HepG2 (cell line): ENCODE measurements around the gene AKNA. TPM values are rescaled to one million over a fixed set of nuclear protein-coding genes. Genes with fewer than 3 reads are reported as not detected.

Experiments
- ATAC-seq: fragments of 200-7000 bp; cut with Tn5 transposase; 3 replicates; pipeline ENCODE4 v1.9.1; 2020; ENCODE audit warnings: mild to moderate bottlenecking, moderate library complexity
- BruUV-seq: library from RNA; stranded (reverse); fragments of 400-500 nt; replicated peaks from 2 replicates; lab custom pipeline; 2021; lab: Mats Ljungman, UMichigan
- CTCF ChIA-PET: fragments of 300-600 bp; formaldehyde crosslinking; extraction: SDS; loops from one replicate; lab custom pipeline; 2021; ENCODE audit warnings: low total read pairs, inconsistent platforms, low intra/inter-chr PET ratio; lab: Yijun Ruan, JAX
- POLR2A ChIA-PET: fragments of 350-600 bp; sonication (Branson Sonifier 250); formaldehyde crosslinking; loops from one replicate; lab custom pipeline; 2020; ENCODE audit warnings: antibody characterized with exemption, inconsistent platforms; lab: Yijun Ruan, JAX
- DNase-seq: peaks from one replicate; pipeline ENCODE4 v3.0.0-alpha.2; 2015; ENCODE audit warnings: low spot score
- FAIRE-seq: peaks from 3 replicates; lab custom pipeline; 2011; peaks lifted over from hg19 to GRCh38; lab: Jason Lieb, UNC
- H2AFZ ChIP-seq: one replicate; pipeline ENCODE4 v1.6.1; 2011; ENCODE audit warnings: low read length, inconsistent platforms
- H3K27ac ChIP-seq: fragments of 300-600 bp; 3 replicates; pipeline ENCODE4 v1.8.0; 2011; ENCODE audit warnings: mixed run types, mild to moderate bottlenecking, mixed read lengths, low read length, inconsistent platforms; ENCODE audit not compliant: insufficient read depth; ENCODE audit errors: extremely low read length
- H3K27me3 ChIP-seq, 2 experiments: fragments of 200-600 bp in 1 of 2; 2 replicates in 1 of 2; 3 replicates in 1 of 2; pipeline versions ENCODE4 v1.6.0 to v1.8.0; 2011; ENCODE audit warnings: low read length in 2 of 2, mild to moderate bottlenecking in 2 of 2, moderate library complexity in 2 of 2, inconsistent platforms in 1 of 2; ENCODE audit not compliant: insufficient read depth in 2 of 2, control insufficient read depth in 1 of 2
- H3K36me3 ChIP-seq, 2 experiments: fragments of 200-600 bp in 1 of 2; replicated peaks in 1 of 2; 2 replicates in 1 of 2; 3 replicates in 1 of 2; pipeline versions ENCODE4 v1.5.1 to v1.8.0; 2011; ENCODE audit warnings: low read length in 2 of 2, inconsistent platforms in 1 of 2; ENCODE audit not compliant: insufficient read depth in 2 of 2, control insufficient read depth in 1 of 2
- H3K4me1 ChIP-seq: 2 replicates; pipeline ENCODE4 v1.5.1; 2012; ENCODE audit warnings: low read length, inconsistent platforms; ENCODE audit not compliant: insufficient read depth
- H3K4me2 ChIP-seq: 2 replicates; pipeline ENCODE4 v1.6.0; 2011; ENCODE audit warnings: low read depth, low read length, inconsistent platforms
- H3K4me3 ChIP-seq, 3 experiments: fragments of 200-600 bp in 1 of 3; sonication (generic), shearing (Covaris generic) in 1 of 3; replicated peaks in 1 of 3; 2 replicates each; pipeline ENCODE4 v1.5.1; 2011 to 2016; ENCODE audit warnings: low read length in 3 of 3, inconsistent platforms in 2 of 3, low read depth in 2 of 3, mild to moderate bottlenecking in 2 of 3, control low read depth in 1 of 3, mixed read lengths in 1 of 3; ENCODE audit not compliant: insufficient read depth in 1 of 3
- H3K79me2 ChIP-seq: one replicate; pipeline ENCODE4 v1.6.1; 2011; ENCODE audit warnings: low read length, inconsistent platforms; ENCODE audit not compliant: insufficient read depth
- H3K9ac ChIP-seq: 2 replicates; pipeline ENCODE4 v1.6.0; 2011; ENCODE audit warnings: mild to moderate bottlenecking, low read depth, low read length, inconsistent platforms; ENCODE audit not compliant: insufficient read depth
- H3K9me3 ChIP-seq: 2 replicates; pipeline ENCODE4 v1.5.1; 2012; ENCODE audit warnings: mild to moderate bottlenecking, low read length
- H4K20me1 ChIP-seq: 2 replicates; pipeline ENCODE4 v1.6.0; 2011; ENCODE audit warnings: inconsistent platforms, mild to moderate bottlenecking, low read length, moderate library complexity; ENCODE audit not compliant: insufficient read depth
- E2F5 ChIP-seq: sonication (generic); formaldehyde crosslinking; conservative IDR thresholded peaks from 2 replicates; pipeline ENCODE4 v1.4.0; 2020; ENCODE audit warnings: missing genetic modification reagents
- KAT8 ChIP-seq: IDR thresholded peaks from 2 replicates; pipeline ENCODE4 v1.6.1; 2016; ENCODE audit warnings: missing genetic modification reagents, missing compliant biosample characterization
- RCOR2 ChIP-seq: IDR thresholded peaks from 2 replicates; pipeline ENCODE4 v1.6.1; 2016; ENCODE audit warnings: missing biosample characterization, missing genetic modification reagents
- RFXANK ChIP-seq: IDR thresholded peaks from 2 replicates; pipeline ENCODE4 v1.6.1; 2016
- ZBTB20 ChIP-seq: sonication (generic); formaldehyde crosslinking; IDR thresholded peaks from 2 replicates; pipeline ENCODE4 v1.8.1; 2023; ENCODE audit warnings: missing genetic modification reagents, low read depth, mild to moderate bottlenecking, borderline replicate concordance
- ZNF572 ChIP-seq: sonication (generic); formaldehyde crosslinking; IDR thresholded peaks from 2 replicates; pipeline ENCODE4 v1.5.1; 2020; ENCODE audit warnings: mild to moderate bottlenecking, missing genetic modification reagents
- WGBS: methylation state at CpG from one replicate; pipeline ENCODE4 v1.1.6; 2017; ENCODE audit warnings: low lambda C conversion rate; 5-methylcytosine and 5-hydroxymethylcytosine counted together
- in situ Hi-C: cut with HindIII; loops from 2 replicates; pipeline ENCODE4 v1.10.0; 2017; ENCODE audit warnings: low pct_unique_long_range_greater_than_20kb; ENCODE audit not compliant: extremely low pct_ligation_motif_present
- intact Hi-C: fragments of 100-400 bp; cut with micrococcal nuclease; formaldehyde crosslinking; loops from one replicate; pipeline ENCODE4 v1.10.0; 2022; ENCODE audit not compliant: unreplicated experiment
- polyA plus RNA-seq, 8 experiments: library from polyadenylated mRNA; depleted of rRNA in 3 of 8; stranded (reverse) in 7 of 8; unstranded in 1 of 8; fragments of >200 nt; fragmentation: Illumina TruSeq in 4 of 8; extraction: Trizol in 4 of 8; gene quantifications; 2 replicates each; pipeline versions ENCODE4 v1.2.1 to v1.2.3, GENCODE V29; 2011 to 2016; ENCODE audit warnings: low read depth in 4 of 8, missing spikeins in 1 of 8, mixed read lengths in 1 of 8; ENCODE audit not compliant: insufficient read depth in 1 of 8
- total RNA-seq, 5 experiments: library from RNA; depleted of rRNA; stranded (reverse); fragments of >200 nt; fragmentation: Illumina TruSeq; extraction: Trizol; gene quantifications; 2 replicates each; pipeline ENCODE4 v1.2.3, GENCODE V29; 2016; ENCODE audit warnings: low read depth in 1 of 5
- TF ChIP-seq, protein P1 (sequence below), 2 experiments: sonication (generic) in 1 of 2; formaldehyde crosslinking in 1 of 2; IDR thresholded peaks; 2 replicates each; pipeline versions ENCODE4 v1.4.0 to v1.6.1; 2016 to 2020; ENCODE audit warnings: borderline replicate concordance in 1 of 2, low read depth in 1 of 2, mild to moderate bottlenecking in 1 of 2, missing genetic modification reagents in 1 of 2
- TF ChIP-seq, protein P2 (sequence below): sonication (generic); formaldehyde crosslinking; IDR thresholded peaks from 2 replicates; pipeline ENCODE4 v1.4.0; 2020; ENCODE audit warnings: missing genetic modification reagents
- TF ChIP-seq, protein P3 (sequence below): IDR thresholded peaks from 2 replicates; pipeline ENCODE4 v1.6.1; 2016; ENCODE audit warnings: missing compliant biosample characterization, missing genetic modification reagents, borderline replicate concordance
- TF ChIP-seq, protein P4 (sequence below): sonication (generic); formaldehyde crosslinking; IDR thresholded peaks from 2 replicates; pipeline ENCODE4 v1.4.0; 2020; ENCODE audit warnings: missing genetic modification reagents

The AKNA gene
- total and polyA plus RNA-seq, 2 of the 13 experiments (the other 11 are each of a cell fraction or from before 2014, with no cell fraction given), result 3.0 to 3.1 TPM

- TF ChIP-seq, protein P1, sequence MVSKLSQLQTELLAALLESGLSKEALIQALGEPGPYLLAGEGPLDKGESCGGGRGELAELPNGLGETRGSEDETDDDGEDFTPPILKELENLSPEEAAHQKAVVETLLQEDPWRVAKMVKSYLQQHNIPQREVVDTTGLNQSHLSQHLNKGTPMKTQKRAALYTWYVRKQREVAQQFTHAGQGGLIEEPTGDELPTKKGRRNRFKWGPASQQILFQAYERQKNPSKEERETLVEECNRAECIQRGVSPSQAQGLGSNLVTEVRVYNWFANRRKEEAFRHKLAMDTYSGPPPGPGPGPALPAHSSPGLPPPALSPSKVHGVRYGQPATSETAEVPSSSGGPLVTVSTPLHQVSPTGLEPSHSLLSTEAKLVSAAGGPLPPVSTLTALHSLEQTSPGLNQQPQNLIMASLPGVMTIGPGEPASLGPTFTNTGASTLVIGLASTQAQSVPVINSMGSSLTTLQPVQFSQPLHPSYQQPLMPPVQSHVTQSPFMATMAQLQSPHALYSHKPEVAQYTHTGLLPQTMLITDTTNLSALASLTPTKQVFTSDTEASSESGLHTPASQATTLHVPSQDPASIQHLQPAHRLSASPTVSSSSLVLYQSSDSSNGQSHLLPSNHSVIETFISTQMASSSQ (IDR thresholded peaks at IDR 0.05; ENCODE audit: low read depth), result no peak
- TF ChIP-seq, protein P1 (CRISPR knock-in tag; IDR thresholded peaks at IDR 0.05; ENCODE audit: borderline replicate concordance), result no peak
- TF ChIP-seq, protein P2, sequence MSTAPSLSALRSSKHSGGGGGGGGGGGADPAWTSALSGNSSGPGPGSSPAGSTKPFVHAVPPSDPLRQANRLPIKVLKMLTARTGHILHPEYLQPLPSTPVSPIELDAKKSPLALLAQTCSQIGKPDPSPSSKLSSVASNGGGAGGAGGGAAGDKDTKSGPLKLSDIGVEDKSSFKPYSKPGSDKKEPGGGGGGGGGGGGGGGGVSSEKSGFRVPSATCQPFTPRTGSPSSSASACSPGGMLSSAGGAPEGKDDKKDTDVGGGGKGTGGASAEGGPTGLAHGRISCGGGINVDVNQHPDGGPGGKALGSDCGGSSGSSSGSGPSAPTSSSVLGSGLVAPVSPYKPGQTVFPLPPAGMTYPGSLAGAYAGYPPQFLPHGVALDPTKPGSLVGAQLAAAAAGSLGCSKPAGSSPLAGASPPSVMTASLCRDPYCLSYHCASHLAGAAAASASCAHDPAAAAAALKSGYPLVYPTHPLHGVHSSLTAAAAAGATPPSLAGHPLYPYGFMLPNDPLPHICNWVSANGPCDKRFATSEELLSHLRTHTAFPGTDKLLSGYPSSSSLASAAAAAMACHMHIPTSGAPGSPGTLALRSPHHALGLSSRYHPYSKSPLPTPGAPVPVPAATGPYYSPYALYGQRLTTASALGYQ (CRISPR knock-in tag), result no peak
These were observed 20.9 kb upstream of the AKNA start (continued) for GRCh38 chr9:114408645-114409044.

GRCh38 chr9:114407889-114408288 is 20.1 kb upstream of the AKNA start:
- in situ Hi-C loops, result loop anchor here (10.0 to 25.0 kb wide), 3 partner anchors 97 to 504 kb away; partner anchors contain the start of genes TEX53 and WHRN
- WGBS, result 46% methylated on average over 5 of the region's 5 CpGs
- no peak for TF ChIP-seq RCOR2 (CRISPR knock-in tag)
- TF ChIP-seq ZBTB20 (CRISPR knock-in tag), result no peak
- no peak for TF ChIP-seq RFXANK (CRISPR knock-in tag)
- TF ChIP-seq KAT8 (CRISPR knock-in tag), result no peak
- TF ChIP-seq, protein P3, sequence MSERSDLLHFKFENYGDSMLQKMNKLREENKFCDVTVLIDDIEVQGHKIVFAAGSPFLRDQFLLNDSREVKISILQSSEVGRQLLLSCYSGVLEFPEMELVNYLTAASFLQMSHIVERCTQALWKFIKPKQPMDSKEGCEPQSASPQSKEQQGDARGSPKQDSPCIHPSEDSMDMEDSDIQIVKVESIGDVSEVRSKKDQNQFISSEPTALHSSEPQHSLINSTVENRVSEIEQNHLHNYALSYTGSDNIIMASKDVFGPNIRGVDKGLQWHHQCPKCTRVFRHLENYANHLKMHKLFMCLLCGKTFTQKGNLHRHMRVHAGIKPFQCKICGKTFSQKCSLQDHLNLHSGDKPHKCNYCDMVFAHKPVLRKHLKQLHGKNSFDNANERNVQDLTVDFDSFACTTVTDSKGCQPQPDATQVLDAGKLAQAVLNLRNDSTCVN (CRISPR knock-in tag), result no peak
- TF ChIP-seq ZNF572, result no peak
- TF ChIP-seq E2F5 (CRISPR knock-in tag), result no peak
- TF ChIP-seq, protein P4, sequence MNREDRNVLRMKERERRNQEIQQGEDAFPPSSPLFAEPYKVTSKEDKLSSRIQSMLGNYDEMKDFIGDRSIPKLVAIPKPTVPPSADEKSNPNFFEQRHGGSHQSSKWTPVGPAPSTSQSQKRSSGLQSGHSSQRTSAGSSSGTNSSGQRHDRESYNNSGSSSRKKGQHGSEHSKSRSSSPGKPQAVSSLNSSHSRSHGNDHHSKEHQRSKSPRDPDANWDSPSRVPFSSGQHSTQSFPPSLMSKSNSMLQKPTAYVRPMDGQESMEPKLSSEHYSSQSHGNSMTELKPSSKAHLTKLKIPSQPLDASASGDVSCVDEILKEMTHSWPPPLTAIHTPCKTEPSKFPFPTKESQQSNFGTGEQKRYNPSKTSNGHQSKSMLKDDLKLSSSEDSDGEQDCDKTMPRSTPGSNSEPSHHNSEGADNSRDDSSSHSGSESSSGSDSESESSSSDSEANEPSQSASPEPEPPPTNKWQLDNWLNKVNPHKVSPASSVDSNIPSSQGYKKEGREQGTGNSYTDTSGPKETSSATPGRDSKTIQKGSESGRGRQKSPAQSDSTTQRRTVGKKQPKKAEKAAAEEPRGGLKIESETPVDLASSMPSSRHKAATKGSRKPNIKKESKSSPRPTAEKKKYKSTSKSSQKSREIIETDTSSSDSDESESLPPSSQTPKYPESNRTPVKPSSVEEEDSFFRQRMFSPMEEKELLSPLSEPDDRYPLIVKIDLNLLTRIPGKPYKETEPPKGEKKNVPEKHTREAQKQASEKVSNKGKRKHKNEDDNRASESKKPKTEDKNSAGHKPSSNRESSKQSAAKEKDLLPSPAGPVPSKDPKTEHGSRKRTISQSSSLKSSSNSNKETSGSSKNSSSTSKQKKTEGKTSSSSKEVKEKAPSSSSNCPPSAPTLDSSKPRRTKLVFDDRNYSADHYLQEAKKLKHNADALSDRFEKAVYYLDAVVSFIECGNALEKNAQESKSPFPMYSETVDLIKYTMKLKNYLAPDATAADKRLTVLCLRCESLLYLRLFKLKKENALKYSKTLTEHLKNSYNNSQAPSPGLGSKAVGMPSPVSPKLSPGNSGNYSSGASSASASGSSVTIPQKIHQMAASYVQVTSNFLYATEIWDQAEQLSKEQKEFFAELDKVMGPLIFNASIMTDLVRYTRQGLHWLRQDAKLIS (CRISPR knock-in tag), result no peak

More at GRCh38 chr9:114407889-114408288, 20.1 kb upstream of the AKNA start:
- Histone ChIP-seq H3K4me1 (peaks cover 20% of the 10 kb centered on the region), H3K4me2 (no peak overlapping the region), H3K9ac (no peak overlapping the region), H4K20me1 (no peaks in the 10 kb centered on the region), H3K9me3 (no peaks in the 10 kb centered on the region), H3K4me3 (no peak overlapping the region), H3K27ac (no peak overlapping the region), H3K36me3 (no peaks in the 10 kb centered on the region), H3K79me2 (no peaks in the 10 kb centered on the region), H3K27me3 (no peaks in the 10 kb centered on the region), H2AFZ (no peak overlapping the region)
- no peak for DNase-seq
- no TSS peak for BruUV-seq
- intact Hi-C loops, result loop anchor here (5.0 to 10.0 kb wide), 3 partner anchors 499 to 1827 kb away; no protein-coding TSS in a partner anchor
- no peak for ATAC-seq
- ChIA-PET CTCF (no interaction called here), POLR2A (no interaction called here)
- no peak for FAIRE-seq
